Panc1 (cell line): Measurements from ENCODE around the gene INPP5F.

Experiments
- POLR2AphosphoS5 ChIP-seq: IDR thresholded peaks from 2 replicates; pipeline ENCODE4 v1.6.1; 2012; ENCODE audit warnings: mild to moderate bottlenecking, low read depth, low read length, moderate library complexity
- TF ChIP-seq, protein P1 (sequence below), 2 experiments: IDR thresholded peaks; 2 replicates each; pipeline ENCODE4 v1.6.1; 2011 to 2012; ENCODE audit warnings: low read depth in 2 of 2, control low read depth in 1 of 2, low read length in 1 of 2, mild to moderate bottlenecking in 1 of 2, moderate library complexity in 1 of 2; ENCODE audit not compliant: insufficient read depth in 1 of 2

GRCh38 chr10:119849031-119849789 is 123.4 kb downstream of the INPP5F start:
- TF ChIP-seq POLR2AphosphoS5 = no peak
- TF ChIP-seq, protein P1, sequence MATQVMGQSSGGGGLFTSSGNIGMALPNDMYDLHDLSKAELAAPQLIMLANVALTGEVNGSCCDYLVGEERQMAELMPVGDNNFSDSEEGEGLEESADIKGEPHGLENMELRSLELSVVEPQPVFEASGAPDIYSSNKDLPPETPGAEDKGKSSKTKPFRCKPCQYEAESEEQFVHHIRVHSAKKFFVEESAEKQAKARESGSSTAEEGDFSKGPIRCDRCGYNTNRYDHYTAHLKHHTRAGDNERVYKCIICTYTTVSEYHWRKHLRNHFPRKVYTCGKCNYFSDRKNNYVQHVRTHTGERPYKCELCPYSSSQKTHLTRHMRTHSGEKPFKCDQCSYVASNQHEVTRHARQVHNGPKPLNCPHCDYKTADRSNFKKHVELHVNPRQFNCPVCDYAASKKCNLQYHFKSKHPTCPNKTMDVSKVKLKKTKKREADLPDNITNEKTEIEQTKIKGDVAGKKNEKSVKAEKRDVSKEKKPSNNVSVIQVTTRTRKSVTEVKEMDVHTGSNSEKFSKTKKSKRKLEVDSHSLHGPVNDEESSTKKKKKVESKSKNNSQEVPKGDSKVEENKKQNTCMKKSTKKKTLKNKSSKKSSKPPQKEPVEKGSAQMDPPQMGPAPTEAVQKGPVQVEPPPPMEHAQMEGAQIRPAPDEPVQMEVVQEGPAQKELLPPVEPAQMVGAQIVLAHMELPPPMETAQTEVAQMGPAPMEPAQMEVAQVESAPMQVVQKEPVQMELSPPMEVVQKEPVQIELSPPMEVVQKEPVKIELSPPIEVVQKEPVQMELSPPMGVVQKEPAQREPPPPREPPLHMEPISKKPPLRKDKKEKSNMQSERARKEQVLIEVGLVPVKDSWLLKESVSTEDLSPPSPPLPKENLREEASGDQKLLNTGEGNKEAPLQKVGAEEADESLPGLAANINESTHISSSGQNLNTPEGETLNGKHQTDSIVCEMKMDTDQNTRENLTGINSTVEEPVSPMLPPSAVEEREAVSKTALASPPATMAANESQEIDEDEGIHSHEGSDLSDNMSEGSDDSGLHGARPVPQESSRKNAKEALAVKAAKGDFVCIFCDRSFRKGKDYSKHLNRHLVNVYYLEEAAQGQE (IDR thresholded peaks at IDR 0.05; ENCODE audit: insufficient read depth in 1 of 2, low read depth in 2 of 2, low read length in 1 of 2) = no peak
